ENCODE results near the gene INPP5A.

The INPP5A gene

DNA sequence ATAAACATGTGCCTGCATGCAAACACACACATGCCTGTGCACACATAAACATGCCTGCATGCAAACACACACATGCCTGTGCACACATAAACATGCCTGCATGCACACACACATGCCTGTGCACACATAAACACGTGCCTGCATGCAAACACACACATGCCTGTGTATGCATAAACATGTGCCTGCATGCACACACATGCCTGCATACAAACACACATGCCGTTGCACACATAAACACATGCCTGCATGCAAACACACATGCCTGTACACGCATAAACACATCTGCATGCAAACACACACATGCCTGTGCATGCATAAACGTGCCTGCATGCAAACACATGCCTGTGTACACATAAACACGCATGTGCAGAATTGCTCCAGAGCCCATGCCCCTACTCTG is 226.0 kb downstream of the INPP5A start:
- no peak overlapping the region for H3K4me3 ChIP-seq (ENCODE audit: low read depth, low read length)
- POLR2A ChIA-PET, result no interaction called here
- TF ChIP-seq, protein P1, sequence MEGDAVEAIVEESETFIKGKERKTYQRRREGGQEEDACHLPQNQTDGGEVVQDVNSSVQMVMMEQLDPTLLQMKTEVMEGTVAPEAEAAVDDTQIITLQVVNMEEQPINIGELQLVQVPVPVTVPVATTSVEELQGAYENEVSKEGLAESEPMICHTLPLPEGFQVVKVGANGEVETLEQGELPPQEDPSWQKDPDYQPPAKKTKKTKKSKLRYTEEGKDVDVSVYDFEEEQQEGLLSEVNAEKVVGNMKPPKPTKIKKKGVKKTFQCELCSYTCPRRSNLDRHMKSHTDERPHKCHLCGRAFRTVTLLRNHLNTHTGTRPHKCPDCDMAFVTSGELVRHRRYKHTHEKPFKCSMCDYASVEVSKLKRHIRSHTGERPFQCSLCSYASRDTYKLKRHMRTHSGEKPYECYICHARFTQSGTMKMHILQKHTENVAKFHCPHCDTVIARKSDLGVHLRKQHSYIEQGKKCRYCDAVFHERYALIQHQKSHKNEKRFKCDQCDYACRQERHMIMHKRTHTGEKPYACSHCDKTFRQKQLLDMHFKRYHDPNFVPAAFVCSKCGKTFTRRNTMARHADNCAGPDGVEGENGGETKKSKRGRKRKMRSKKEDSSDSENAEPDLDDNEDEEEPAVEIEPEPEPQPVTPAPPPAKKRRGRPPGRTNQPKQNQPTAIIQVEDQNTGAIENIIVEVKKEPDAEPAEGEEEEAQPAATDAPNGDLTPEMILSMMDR (IDR thresholded peaks at IDR 0.05; ENCODE audit: insufficient read depth, low read length, missing control alignments), result no peak
- CTCF ChIA-PET, result no interaction called here
- DNase-seq (ENCODE audit: low read depth, low spot score), result no peak

DNA sequence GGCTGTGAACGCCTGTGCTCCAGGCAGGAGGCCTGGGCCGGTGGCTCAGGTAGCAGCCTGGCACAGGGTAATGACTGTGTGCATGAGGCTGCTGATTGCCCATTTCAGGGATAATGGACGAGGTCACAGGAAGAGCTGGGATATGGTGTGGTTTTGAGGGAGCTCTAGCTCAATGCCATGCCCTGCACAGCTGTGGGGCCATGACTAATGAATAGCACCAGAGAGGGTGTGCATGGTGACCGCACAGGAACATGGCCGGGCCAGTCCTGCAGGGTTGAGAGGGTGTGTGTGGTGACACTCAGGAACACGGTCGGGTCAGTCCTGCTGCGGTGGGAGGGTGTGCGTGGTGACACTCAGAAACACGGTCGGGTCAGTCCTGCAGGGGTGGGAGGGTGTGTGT is 226.5 kb downstream of the INPP5A start:
- ChIA-PET POLR2A (no interaction called here), CTCF (interaction anchor here (0.6 kb wide), 1 partner anchor 110 kb away, joined by 4 read pairs; no protein-coding TSS in a partner anchor)
- H3K4me3 ChIP-seq (ENCODE audit: low read depth, low read length), result no peak overlapping the region
- DNase-seq (ENCODE audit: low read depth, low spot score), result no peak
- TF ChIP-seq, protein P1 (IDR thresholded peaks at IDR 0.05; ENCODE audit: insufficient read depth, low read length, missing control alignments), result no peak

GRCh38 chr10:132765435-132765834 is 227.8 kb downstream of the INPP5A start:
- CTCF ChIA-PET, result no interaction called here
- no peak for DNase-seq (ENCODE audit: low read depth, low spot score)
- TF ChIP-seq, protein P1 (IDR thresholded peaks at IDR 0.05; ENCODE audit: insufficient read depth, low read length, missing control alignments), result no peak
- no peak overlapping the region for H3K4me3 ChIP-seq (ENCODE audit: low read depth, low read length)
- POLR2A ChIA-PET, result no interaction called here

- DNase-seq (ENCODE audit: low read depth, low spot score), result no peak
- H3K4me3 ChIP-seq (ENCODE audit: low read depth, low read length), result no peak overlapping the region
- ChIA-PET CTCF (interaction anchor here (0.7 kb wide), 1 partner anchor 11 kb away, joined by 3 read pairs; no protein-coding TSS in a partner anchor), POLR2A (no interaction called here)
- TF ChIP-seq, protein P1 (IDR thresholded peaks at IDR 0.05; ENCODE audit: insufficient read depth, low read length, missing control alignments), result no peak
Observed at GRCh38 chr10:132766291-132766690, 228.7 kb downstream of the INPP5A start.

DNA sequence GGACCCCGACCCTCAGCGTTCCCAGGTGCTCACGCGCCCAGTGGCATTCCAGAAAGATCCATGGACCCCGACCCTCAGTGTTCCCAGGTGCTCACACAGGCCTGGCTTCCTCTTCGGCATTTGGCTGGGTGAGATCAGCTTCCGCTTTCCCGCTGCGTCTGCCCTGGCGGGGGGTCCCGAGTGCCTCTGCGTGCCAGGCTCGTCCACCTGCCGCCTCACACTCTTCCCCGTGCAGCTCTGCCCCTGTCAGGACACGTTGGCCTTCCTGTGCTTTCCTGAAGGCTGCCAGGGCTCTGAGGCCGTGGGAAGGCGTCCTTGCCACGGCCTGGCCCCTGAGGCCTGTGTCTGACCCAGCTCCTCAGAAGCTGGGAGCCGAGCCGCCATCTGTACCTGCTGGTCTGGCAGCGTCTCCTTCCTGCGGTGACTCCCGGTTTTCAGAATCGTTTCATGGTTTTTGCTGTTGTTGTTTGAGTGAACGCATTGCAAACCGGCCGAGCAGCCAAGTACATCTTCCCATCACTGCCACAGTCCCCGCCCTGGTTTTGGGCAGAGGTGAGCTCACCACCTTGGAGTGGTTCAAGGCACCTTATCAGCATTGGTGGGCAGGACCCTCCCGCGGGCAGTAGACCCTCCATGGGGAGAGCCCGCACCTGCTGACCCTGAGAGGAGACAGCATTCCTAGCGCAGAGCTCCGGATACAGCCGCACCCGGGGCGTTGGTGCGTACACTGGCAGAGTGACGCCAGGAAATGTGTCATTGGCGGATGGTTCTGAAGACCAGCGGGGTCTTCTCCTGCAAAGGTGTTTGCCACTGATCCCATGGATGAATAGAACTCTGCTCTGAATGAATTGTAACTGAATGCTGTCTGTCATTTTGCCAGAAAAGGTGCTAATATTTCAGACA is 231.0 kb downstream of the INPP5A start:
- POLR2A ChIA-PET, result no interaction called here
- TF ChIP-seq, protein P1 (IDR thresholded peaks at IDR 0.05; ENCODE audit: insufficient read depth, low read length, missing control alignments), result no peak
- CTCF ChIA-PET, result no interaction called here

More for the DNA sequence above, 231.0 kb downstream of the INPP5A start:
- H3K4me3 ChIP-seq (ENCODE audit: low read depth, low read length), result no peak overlapping the region
- no peak for DNase-seq (ENCODE audit: low read depth, low spot score)
